ENCODE results near the gene TUBB1. TPM values are rescaled to one million over a fixed set of nuclear protein-coding genes. Genes with fewer than 3 reads are reported as not detected.

Gene TUBB1
- total RNA-seq, 1 experiment from 2014 or later = 0.35 TPM

DNA sequence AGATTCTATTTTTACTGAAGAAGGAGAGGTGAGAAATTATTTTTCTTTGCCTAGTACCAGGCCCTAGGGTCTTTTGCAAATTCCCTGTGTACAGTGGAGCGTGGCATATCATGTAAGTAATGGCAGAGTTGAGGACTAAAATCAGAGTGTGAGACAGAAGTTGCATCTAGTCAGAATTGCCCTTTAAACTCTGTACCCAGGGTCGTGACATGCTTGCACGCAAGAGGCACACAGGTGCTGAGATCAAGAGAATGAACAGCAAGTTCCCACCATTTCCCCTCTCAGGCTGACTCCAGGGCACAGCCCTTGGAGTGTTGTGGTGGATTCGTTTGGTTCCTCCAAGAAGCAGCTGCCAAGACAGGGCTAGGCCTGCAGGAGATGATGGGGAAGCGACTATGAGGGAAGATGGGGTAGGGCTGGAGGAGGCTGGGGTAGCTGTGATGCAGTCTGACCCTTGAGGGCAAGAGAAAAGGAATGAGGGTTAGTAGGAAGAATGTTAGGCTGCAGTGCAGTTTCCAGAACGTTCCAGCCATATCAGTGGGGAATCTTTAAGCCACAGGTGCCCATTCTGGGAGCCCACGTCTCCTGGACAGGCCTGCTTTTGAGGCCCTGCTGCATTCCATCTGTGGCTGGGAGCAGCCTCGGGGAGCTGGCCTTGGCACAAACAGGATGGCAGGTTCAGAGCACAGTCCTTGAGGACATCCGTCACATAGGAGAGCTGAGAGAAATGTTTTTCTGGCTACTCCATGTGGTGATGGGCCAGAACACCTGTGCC is 31.3 kb upstream of the TUBB1 start:
- H3K4me1 ChIP-seq (replicated peaks; ENCODE audit: insufficient read depth) = no peaks in the 10 kb centered on the region; the same call in 1 of the 2 replicates
- no peak overlapping the region for H2AFZ ChIP-seq
- POLR2A ChIA-PET (ENCODE audit: unreplicated experiment) = no interaction called here
- H3K9me2 ChIP-seq (ENCODE audit: insufficient read depth) = no peaks in the 10 kb centered on the region
- TF ChIP-seq EZH2 (IDR thresholded peaks at IDR 0.05; ENCODE audit: low read depth) = no peak
- TF ChIP-seq, protein P1, sequence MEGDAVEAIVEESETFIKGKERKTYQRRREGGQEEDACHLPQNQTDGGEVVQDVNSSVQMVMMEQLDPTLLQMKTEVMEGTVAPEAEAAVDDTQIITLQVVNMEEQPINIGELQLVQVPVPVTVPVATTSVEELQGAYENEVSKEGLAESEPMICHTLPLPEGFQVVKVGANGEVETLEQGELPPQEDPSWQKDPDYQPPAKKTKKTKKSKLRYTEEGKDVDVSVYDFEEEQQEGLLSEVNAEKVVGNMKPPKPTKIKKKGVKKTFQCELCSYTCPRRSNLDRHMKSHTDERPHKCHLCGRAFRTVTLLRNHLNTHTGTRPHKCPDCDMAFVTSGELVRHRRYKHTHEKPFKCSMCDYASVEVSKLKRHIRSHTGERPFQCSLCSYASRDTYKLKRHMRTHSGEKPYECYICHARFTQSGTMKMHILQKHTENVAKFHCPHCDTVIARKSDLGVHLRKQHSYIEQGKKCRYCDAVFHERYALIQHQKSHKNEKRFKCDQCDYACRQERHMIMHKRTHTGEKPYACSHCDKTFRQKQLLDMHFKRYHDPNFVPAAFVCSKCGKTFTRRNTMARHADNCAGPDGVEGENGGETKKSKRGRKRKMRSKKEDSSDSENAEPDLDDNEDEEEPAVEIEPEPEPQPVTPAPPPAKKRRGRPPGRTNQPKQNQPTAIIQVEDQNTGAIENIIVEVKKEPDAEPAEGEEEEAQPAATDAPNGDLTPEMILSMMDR (conservative IDR thresholded peaks at IDR 0.05) = no peak
- H3F3A ChIP-seq (ENCODE audit: insufficient read depth, low read depth) = peaks cover 17% of the 10 kb centered on the region
- no TSS peak for BruUV-seq (replicated peaks)
- H4K20me1 ChIP-seq (ENCODE audit: insufficient read depth) = peaks cover 34% of the 10 kb centered on the region
- no peak for DNase-seq
- intact Hi-C loops (cut with micrococcal nuclease; ENCODE audit: unreplicated experiment) = no loop called here
- H3K36me3 ChIP-seq (ENCODE audit: low read depth) = peaks cover 55% of the 10 kb centered on the region
- H3K4me3 ChIP-seq = no peak overlapping the region
- H3K27me3 ChIP-seq (ENCODE audit: insufficient read depth, low read depth) = no peaks in the 10 kb centered on the region
- CTCF ChIA-PET = no interaction called here
- peaks cover 36% of the 10 kb centered on the region for H3K79me2 ChIP-seq (ENCODE audit: low read depth)
- H3K27ac ChIP-seq = no peak overlapping the region
- no peaks in the 10 kb centered on the region for H3K9me3 ChIP-seq (ENCODE audit: insufficient read depth, low read depth)
- H3K4me2 ChIP-seq = no peak overlapping the region

DNA sequence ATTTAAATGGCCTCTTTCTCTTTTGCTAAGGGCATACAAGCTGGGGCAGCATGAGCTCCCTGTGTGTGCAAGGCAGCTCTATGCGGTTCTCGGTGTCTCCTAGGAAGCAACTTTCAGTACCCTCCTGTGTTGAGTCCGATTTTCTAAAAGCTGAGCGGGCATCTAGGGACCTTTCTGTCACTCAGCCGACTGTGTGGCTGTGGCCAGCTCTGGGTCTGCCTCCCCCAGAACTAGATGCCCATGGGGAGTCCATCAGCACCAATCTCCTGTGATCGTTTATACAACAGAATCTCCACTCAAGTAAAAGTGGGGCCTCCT is 30.7 kb upstream of the TUBB1 start:
- no peaks in the 10 kb centered on the region for H3K9me2 ChIP-seq (ENCODE audit: insufficient read depth)
- no peak for TF ChIP-seq EZH2 (IDR thresholded peaks at IDR 0.05; ENCODE audit: low read depth)
- TF ChIP-seq, protein P1 (conservative IDR thresholded peaks at IDR 0.05) = no peak
- no peaks in the 10 kb centered on the region for H3K9me3 ChIP-seq (ENCODE audit: insufficient read depth, low read depth)
- H3F3A ChIP-seq (ENCODE audit: insufficient read depth, low read depth) = peaks cover 21% of the 10 kb centered on the region
- H3K79me2 ChIP-seq (ENCODE audit: low read depth) = peaks cover 31% of the 10 kb centered on the region
- ChIA-PET POLR2A (ENCODE audit: unreplicated experiment) (no interaction called here), CTCF (no interaction called here)
- H3K4me1 ChIP-seq (replicated peaks; ENCODE audit: insufficient read depth) = no peaks in the 10 kb centered on the region; the same call in 1 of the 2 replicates
- BruUV-seq (replicated peaks) = no TSS peak
- intact Hi-C loops (cut with micrococcal nuclease; ENCODE audit: unreplicated experiment) = no loop called here
- H4K20me1 ChIP-seq (ENCODE audit: insufficient read depth) = peaks cover 32% of the 10 kb centered on the region
- no peaks in the 10 kb centered on the region for H3K27me3 ChIP-seq (ENCODE audit: insufficient read depth, low read depth)
- H2AFZ ChIP-seq = no peak overlapping the region
- H3K36me3 ChIP-seq (ENCODE audit: low read depth) = peaks cover 56% of the 10 kb centered on the region
- H3K4me2 ChIP-seq = no peak overlapping the region
- no peak overlapping the region for H3K27ac ChIP-seq
- no peak for DNase-seq
- H3K4me3 ChIP-seq = no peak overlapping the region

DNA sequence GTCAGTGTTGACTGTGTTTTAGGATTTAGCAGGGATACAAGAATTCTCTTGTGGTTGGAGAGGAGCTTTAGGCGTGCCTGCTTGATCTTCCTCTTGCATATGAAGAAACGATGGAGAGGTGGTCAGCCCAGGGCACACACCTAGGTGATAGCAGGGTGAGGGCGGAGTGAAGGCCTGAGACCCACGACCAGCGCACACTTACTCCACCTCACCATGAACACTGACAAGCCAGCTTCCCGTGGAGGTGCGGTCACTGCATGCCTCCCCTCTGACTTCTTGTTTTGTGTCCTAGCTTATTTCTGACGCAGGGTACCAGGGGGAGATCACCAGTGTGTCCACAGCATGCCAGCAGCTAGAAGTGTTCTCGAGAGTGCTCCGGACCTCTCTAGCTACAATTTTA is 30.0 kb upstream of the TUBB1 start:
- peaks cover 25% of the 10 kb centered on the region for H4K20me1 ChIP-seq (ENCODE audit: insufficient read depth)
- H3K27me3 ChIP-seq (ENCODE audit: insufficient read depth, low read depth) = no peaks in the 10 kb centered on the region
- no peak overlapping the region for H2AFZ ChIP-seq
- no peak for DNase-seq
- no peaks in the 10 kb centered on the region for H3K9me3 ChIP-seq (ENCODE audit: insufficient read depth, low read depth)
- H3K4me2 ChIP-seq = no peak overlapping the region
- no peak overlapping the region for H3K4me3 ChIP-seq
- no peaks in the 10 kb centered on the region for H3K9me2 ChIP-seq (ENCODE audit: insufficient read depth)
- no peaks in the 10 kb centered on the region for H3K4me1 ChIP-seq (replicated peaks; ENCODE audit: insufficient read depth)
- H3F3A ChIP-seq (ENCODE audit: insufficient read depth, low read depth) = peaks cover 28% of the 10 kb centered on the region
- H3K36me3 ChIP-seq (ENCODE audit: low read depth) = peaks cover 62% of the 10 kb centered on the region
- BruUV-seq (replicated peaks) = no TSS peak
- TF ChIP-seq, protein P1 (conservative IDR thresholded peaks at IDR 0.05) = no peak
- no peak for TF ChIP-seq EZH2 (IDR thresholded peaks at IDR 0.05; ENCODE audit: low read depth)
- intact Hi-C loops (cut with micrococcal nuclease; ENCODE audit: unreplicated experiment) = no loop called here
- H3K79me2 ChIP-seq (ENCODE audit: low read depth) = peaks cover 24% of the 10 kb centered on the region
- no peak overlapping the region for H3K27ac ChIP-seq
- ChIA-PET POLR2A (ENCODE audit: unreplicated experiment) (no interaction called here), CTCF (no interaction called here)
